Daoy (cell line): ENCODE measurements around the gene RIGI. TPM values are rescaled to one million over a fixed set of nuclear protein-coding genes. Genes with fewer than 3 reads are reported as not detected.
"Not testable (repeated sequence)": the region's sequence is repeated elsewhere in the genome, so short reads cannot be mapped to it uniquely, and the experiment has no call there.

Experiments used
- DNase-seq: peaks from one replicate; pipeline ENCODE4 v3.0.0-alpha.2; 2015; ENCODE audit warnings: low read depth
- total RNA-seq: library from RNA; depleted of rRNA; stranded (reverse); fragments of >200 nt; shearing (Covaris generic); gene quantifications from 2 replicates; pipeline ENCODE4 v1.2.3, GENCODE V29; 2014; rRNA removed

The RIGI gene
- total RNA-seq = 23.5 and 24.6 TPM in 2 replicates

DNA sequence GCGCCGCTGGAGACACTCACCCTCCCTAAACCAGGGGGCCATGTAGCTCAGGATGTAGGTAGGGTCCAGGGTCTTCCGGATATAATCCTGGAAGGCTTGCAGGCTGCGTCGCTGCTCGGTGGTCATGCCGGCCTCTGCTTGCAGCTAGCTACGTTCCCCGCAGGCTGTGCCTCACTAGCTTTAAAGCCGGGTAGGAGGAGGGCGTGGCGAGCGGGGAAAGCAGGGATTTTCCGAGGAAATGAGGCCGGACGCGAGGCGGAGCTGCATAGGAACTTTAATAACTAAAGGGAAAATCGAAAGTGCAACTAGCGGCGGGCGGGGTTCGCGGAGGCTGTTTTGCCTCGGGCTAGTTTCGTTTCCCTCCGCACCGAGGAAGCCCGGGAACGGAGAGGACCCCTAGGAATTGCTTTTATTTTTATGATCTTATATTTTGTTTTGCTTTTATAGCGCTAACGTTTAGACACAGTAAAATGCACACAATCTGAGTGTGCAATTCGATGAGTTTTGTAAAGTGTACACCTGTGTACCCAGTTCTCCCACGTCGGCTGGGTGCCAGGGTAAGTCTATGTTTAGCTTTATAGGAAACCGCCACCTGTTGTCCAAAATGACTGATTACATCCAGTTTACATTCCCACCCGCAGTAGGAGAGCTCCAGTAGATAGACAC lies at the start of gene RIGI:
TSS of gene RIGI (minus strand) at position 156 of the 666 bp plus-strand sequence. CDS start at position 126, 30 bp downstream.
- peak; percentile 97 for DNase-seq

DNA sequence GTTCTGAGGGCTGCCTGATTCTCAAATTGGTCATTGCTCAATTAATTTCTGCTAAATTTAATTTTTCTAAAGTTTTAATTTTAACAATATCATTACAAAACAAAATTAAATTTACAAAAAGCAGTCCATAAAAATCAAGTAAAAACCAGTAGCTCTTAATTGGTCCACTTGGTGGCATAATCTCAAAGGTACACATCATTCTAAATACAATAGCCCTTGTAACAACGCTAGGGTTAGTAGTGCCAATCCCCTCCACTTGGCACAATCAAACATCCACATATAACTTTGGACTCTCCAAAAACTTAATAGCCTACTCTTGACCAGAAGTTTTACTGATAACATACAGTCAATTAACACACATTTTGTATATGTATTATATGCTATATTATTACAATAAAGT lies 48.9 kb upstream of the RIGI start:
- DNase-seq = no peak

DNA sequence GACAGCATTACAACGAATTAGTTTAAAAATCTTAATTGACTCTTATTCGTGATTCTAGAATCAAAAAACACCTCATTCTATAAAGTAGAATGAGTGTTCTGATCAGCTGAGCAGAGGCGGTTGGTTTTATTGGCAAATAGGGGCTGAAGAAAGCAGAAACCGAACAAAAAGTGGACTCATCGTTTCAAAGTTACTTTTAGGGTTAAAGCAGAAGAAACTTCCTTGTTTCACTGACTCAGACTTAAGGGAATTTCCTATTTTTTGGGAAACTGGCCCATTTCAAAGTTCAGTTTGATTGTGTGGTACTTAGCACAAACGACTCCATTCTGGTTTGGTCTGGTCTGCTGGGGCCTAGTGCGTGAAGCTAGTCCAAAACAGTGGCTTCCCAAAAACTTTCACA lies 47.8 kb upstream of the RIGI start:
- no peak for DNase-seq

DNA sequence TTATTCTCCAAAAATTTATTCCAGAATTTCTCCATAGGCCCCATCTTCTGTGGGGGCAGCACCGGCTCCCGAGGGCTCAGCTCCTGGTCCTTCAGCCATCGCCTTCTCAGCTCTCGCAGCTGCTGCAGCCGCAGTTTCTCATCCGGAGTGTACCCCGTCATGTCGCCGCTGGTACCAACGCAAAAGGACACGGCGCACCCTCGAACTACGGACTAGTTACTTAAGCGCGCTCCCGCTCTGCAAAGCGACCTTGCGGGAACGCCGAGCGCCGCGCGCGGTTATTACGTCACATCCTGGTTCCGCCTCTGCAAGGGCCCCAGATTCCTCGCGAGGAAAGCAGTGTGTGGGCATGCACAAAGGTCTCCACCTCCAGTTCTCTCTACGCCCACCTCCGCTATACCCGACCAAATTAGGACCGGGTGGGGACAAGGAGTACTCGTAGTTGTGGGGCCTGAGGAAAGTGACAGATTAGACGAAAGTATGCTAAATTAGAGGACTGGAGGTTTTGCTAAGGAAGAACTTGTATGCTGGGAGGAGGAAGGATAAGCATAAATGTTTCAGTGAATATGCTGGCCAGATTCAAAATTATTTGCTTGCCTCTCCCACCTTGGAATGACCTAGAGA lies 47.0 kb upstream of the RIGI start, which contains the start of gene NDUFB6:
TSS of gene NDUFB6 (minus strand) at position 260 of the 624 bp plus-strand sequence. CDS start at position 161, 99 bp downstream.
- DNase-seq = peak; percentile 95

DNA sequence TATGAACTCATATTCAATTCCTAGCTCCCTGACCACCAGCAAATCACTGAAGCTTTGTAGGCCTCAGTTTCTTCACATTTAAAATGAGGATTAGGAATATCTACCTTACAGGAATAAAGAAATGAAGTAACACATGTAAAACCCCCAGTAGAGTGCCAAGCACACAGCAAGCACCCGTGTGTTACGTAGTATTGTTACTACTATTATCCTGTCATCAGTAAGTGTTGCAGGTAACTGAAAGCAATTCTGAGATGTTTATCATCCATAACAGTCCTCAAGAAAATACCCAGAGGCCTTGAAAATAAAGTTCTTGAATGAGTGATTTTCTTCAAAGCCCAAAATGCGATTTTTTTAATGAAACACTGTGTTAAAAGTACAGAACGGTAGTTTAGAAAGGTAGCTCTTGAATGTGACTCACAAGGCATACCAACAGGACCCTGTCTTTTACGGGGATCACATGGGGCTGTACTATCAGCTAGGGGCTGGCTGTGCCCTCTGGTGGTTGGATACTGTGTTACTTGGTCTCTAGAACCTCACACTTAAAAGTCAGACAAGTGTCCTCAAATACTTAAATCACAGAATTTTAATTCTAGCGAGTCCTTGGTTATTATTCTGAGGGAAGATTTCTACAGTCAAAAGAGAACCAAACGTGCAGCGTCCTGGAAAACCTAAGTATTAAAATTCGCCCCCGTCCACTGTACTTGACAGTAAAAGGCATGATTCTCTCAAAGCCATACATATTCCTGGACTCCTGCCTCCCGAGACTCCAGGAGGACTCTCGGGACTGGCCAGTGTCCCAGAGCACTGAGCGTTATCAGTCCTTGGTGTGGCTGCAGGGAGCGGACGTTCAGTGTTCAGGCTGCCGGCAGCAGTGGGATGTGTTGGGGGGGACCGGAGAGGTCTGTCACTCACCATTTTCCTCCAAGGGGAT lies 46.2 kb upstream of the RIGI start:
- peak; percentile 86 for DNase-seq

DNA sequence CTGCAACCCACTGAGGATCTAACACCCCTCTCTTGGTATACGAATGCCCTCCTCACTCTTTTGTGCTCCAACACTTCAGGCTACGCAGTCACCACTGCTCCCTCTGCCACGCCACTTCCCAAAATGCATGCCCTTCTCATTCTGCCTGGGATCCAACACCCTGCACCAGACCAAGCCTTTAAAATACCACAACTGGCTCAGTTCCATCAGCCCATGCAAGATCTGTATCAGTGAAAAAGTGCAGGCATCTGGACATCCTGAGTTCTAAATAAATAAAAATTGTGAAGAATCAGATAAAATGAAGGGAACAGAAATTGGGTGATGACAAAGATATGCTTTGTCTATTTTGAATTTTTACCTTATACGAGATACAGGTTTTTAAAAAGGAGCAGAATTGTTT lies 44.3 kb upstream of the RIGI start:
- no peak for DNase-seq

DNA sequence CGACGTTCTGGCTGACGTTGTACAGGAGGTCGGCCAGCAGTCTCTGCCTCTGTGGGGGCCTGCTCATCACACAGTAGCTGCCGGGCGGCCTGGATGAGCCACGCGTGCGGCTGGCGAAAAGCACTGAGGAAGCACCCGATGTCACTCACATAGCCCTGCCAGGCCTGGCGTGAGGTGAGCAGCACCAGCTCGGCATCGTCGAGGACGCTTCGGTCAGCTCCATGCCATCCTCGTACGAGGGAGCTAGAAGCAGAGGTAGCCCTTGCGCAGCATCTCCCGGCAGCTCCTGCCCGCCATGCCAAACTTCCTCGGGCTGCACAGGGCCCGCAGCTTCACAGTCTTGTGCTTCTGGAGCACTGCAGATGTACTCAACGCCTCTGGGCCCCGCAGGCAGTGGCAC lies 40.8 kb upstream of the RIGI start:
- DNase-seq = no peak

DNA sequence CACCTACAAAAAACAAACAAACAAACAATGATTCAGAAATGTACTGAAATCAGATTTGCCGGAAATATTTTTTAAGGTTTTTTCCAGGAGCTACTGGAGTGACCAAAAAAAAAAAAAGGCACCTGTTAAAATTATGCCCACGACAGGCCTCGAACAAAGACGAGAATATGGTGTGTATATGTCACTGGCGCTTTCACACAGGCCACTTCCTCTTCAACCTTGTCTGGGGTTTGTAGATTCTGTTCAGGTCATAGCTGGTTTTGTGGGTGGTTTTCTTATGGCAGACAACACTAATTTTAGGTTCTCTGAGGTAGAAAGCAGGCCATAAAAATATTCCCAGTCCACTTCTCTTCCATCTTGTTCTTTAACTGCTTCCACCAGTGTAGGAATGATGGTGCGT lies 40.0 kb upstream of the RIGI start:
- DNase-seq = no peak

DNA sequence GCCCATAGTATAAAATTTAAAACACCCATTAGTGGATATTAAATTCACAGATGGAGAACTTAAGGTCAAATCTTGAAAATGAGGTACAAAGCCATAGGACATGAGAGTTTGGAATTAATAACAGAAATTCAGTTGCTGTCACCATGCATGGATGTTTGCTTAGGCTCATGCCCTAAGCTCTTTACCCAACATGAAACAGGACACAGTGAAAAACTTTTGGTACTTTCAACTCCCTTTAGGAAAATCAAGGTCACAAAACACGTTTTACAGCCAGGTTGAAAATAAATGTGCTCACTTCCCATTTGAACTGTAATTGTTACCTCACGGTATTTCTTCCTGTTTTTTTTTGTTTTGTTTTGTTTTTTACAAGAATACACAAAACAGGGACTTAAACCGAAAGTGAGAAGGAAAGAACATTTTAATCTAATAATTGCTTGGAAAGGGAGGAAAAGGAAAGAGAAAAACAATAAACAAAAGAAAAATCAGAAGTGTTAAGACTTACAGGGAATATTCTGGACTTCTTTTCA lies 32.5 kb upstream of the RIGI start:
- no peak for DNase-seq

DNA sequence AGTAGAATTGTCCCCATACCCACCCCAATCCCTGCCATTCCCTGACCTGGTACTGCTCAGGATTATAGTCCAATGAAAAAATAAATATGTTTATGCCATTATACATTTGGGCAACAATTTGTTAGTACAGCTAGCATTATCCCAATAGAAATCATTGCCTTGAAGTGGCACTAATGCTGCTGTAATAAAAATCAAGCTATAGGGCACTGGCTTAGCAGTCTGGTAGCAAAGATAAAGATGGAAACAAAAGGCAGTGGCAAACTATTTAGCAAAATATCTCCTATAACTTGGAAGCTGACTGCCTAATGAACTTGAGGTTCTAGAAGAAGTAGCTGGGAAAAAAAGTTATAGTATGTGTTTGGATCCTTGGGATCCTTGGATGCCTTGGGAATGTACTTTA lies 28.6 kb upstream of the RIGI start:
- no peak for DNase-seq

DNA sequence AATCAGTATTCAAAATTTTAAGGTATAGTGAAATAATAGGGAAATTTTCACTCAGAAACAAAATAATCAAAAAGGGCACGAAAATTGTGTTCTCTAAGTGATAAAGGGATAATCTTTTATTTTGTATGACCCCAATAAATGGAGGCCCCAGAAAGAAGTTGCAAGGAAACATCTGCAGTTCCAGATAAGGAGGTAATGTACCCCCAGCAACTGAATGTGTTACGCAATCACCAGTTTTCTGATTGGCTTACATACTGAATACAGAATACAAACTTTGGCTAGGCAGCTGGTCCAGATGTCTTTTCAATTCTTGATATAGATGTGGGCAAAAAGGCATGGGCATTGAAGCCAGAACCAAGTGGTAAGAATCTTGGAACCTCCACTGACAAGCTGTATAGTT lies 28.1 kb upstream of the RIGI start:
- DNase-seq = no peak

DNA sequence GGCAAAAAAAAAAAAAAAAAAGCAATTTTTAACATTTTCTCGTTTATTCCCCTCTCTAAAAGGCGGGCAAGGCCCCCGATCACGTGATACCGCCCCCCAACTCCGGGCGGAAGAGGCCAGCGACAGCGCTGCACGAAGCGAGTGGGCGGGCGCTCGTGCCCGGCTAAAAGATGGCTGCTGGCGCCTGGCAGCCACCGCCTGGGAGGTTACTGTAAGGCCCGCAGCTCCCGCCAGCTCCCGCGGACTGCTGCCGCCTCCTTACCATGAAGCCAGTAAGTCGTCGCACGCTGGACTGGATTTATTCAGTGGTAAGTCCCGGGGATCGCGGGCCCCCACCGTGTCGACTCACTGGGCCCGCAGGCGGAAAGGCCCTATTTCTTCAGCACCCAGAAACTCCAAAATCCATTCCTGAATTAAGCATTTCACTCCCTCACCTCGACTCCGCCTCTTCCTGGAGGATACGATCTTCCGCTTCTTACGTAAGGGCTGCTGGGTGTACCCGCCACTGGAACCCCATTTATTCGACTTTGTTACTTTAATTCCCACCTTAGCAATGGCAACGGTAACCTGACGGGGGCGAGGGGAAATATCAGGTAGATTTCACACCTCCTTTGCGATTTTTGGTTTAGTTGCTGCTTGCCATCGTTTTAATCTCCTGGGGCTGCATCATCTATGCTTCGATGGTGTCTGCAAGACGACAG lies 26.3 kb upstream of the RIGI start, which contains the start of the genes SMIM27 and TOPORS:
TSS of gene SMIM27 (plus strand) at position 156 of the 701 bp plus-strand sequence. CDS start at position 264, 108 bp downstream.
TSS of gene TOPORS (minus strand) at position 415 of the 701 bp plus-strand sequence. CDS start at position 265, 150 bp downstream.
- DNase-seq = peak; percentile 96

DNA sequence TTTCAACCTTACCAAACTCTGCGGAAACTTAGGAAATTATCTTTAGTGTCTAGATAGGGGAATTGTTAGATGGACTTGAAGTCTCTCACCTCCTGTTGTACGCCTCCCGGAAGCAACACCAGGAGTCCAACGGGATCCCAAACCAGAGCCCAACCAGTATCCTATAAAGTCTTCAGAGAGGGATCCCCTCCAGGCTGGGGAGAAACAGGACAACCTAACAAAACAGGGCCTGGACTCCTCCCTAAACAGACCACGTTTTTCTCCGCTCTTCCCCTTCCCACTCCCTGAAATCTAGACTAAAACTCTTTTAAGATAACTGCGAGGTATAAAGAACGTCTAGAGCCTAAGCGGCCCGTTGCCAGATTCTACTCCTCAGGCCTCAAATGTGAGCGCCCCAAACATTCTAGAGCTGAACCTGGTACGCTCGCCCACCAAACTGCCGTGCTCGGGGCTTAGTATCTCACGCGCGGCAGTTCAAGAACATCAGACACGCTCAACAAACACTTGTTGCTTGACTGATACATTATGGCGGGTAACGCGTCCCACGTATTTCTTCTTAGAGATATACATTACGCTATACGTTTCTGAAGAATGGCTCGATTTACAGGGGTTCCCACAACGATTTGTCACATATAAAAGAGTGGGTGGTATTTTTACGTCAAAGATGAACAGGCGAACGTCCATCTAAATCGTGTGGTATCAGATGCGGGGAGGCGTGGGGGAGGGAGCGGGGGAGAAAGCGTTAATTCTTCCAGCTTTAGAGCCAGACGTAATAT lies 25.5 kb upstream of the RIGI start:
- peak; percentile 64 for DNase-seq

DNA sequence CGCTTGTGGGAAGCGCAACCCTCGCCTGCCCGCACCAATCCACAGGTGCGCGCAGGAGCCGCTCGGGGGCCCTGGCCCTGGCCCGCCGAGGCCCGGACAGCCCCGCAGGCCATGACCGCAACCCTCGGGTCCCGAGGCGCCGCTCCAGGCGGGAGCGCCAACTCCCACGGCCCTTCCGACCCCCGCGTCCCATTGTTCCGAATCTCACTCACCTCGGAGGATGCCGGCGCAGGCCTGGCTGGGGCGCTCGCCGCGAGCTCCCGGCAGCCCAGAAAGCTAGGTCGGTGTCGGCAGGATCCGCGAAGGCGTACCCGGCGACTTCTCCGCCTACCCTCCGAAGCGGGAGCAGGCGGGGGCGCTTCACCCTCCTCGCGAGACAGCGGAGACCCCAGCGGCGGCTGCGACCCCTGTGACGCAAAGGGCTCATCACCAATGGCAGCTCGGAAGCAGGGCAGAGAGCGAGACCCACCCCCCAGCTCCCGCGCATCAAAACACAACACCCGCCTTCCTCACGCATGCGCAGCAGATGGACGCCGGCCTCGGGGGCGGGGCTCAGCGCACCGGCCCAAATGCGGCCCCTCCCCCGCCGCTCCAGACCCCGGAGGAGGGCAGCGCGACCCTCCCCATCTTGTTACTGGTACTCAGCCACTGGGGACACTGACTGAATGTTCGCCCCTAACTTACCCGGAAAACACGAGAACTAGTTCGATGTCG lies 24.7 kb upstream of the RIGI start:
- DNase-seq = peak; percentile 94

DNA sequence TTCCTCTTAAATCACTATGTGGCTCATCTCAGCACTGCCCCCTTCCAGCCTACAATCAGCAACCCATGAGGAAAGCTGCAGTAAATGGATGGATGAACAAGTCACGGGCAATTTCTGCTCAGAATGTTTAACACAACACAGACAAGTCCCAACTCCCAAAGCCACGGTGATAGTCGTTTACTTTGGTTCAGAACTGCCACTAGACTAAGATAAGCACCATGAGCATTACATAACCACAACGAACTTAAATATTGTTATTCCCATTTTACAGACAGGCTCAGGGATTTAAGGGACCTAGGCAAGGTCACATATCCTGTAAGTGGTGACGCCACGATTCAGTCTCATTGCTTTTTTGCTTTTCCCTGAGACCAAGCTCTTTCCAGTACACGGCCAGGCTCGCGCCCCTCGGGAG lies 24.2 kb upstream of the RIGI start:
- peak; percentile 22 for DNase-seq

DNA sequence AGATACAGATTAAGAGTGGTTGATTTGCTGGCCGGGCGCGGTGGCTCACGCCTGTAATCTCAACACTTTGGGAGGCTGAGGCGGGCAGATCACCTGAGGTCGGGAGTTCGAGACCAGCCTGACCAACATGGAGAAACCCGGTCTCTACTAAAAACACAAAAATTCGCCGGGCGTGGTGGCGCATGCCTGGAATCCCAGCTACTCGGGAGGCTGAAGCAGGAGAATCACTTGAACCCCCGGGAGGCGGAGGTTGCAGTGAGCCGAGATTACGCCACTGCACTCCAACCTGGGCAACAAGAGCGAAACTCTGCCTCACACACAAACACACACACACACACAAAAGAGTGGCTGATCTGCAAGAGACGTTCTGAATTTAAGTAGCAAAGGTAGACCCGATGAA lies 22.2 kb upstream of the RIGI start:
- DNase-seq = not testable (repeated sequence)

DNA sequence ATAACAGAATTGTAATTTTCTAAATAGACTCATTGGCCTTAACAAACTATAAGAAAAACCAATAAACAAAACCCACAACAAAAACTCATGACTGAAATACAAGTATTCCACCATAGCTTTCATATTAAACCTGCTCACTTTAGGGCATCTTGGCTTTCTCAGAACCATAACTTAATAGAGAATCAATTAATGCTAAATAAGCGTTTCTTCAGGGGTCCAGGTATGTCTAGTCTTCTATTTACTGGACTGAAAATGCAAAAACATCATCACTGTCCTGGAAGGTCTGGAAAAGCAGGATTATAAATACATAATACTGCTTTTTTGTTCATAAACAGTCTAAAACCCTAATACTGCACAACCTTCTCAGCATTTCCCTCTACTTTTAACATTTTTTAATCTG lies 19.9 kb upstream of the RIGI start:
- DNase-seq = no peak

DNA sequence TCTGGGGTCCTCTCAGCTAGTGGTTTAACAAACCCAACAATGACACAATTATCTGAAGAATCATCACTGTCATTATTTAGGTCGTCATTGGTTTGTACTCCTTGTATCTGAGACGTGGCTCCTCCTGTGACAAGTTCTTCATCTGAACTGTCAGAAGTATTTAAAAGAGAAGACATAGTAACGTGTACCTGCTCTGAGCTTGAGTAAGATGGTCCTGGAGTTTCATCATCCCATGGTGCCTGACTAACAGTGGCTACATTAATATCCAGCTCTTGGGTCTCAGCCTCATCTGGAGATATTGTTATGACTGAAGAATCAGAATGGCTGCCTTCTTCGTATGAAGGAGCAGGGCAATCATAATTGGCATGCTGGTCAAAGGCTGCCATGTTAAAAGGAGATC lies 17.1 kb upstream of the RIGI start:
- no peak for DNase-seq

DNA sequence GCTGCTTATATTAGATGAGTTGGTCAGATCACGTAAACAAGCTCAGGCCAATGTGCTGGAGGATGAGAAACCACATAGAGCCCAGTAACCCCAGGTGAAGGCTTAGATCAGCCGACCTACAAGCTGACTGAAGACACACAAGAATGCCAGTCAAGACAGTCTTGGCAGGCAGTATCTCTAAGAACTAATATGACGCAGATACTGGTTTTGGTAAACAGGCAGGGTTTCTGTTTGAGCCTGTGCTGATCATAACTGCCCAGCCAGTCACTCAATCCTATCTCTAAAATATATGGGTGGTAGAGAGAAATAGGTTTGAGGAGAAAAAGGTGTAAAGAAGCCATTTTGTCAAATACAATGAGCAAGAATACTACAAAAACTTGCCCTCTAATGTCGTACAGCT lies 7.8 kb upstream of the RIGI start:
- no peak for DNase-seq

DNA sequence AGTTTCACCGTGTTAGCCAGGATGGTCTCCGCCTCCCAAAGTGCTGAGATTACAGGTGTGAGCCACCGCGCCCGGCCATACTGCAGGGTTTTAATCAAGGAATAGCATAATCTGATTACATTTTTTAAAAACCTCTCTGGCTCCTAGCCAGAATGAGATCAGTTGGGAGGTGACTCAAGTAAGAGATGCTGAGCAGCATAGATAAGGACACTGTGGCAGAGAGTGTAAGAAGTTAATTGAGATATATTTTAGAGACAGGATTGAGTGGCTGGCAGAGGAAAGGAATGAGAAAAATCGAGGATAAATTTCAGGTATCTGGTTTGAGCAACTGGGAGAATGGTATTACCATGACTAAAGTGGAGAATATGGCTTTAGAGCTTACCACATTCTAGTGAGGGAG lies 7.3 kb upstream of the RIGI start:
- no peak for DNase-seq
